Activated T-cell treated with anti-CD3 and anti-CD28 coated beads for 48 hours (primary cell): Measurements from ENCODE around the gene CDS2.

Experiments used
- DNase-seq: peaks from one replicate; pipeline ENCODE4 v3.0.0-alpha.2; 2020; ENCODE audit warnings: low read depth

The CDS2 gene

DNA sequence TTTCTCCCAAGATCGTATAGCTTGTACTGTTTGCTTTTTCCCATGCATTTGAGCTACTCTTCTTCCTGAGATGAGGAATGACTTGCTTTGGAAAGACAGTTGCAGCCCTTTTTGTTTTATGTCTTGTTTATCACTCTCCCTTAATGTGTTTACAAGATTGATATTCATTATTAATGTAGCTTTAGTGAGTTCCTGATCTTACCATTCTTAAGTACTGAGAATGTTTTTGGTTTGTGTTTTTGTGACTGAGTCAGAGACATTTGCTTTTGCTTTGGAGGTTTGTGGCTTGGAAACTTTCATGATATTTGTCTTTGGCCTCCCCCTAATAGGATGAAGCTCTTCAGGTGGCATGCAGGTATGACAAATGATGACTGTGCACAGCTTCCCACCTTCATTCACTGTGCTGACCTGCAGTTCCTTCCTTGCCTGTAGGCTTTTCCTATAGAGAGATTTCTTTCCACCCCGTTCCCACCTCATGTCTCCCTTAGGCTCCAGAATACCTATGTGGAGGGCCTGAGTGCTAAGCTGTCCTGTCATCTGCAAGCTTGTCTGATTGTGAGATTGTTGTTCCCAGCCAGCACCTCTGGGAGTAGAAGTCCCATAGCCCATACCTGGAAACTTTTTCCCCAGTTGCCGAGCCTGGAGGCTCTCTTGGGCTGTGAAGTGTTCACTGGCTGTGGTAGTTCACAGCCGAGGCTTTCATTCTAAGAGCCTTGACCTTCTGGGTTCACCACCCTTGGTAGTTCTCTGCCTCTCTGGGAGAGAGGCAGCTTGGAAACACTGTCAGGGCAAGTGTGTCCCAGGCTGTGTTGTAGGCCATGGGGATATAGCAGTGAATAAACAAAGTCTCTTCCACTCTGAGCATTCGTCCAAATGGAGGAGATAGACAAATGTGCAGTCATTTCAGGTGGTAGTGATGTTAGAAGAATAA lies 27.1 kb downstream of the CDS2 start:
- DNase-seq, result no peak

DNA sequence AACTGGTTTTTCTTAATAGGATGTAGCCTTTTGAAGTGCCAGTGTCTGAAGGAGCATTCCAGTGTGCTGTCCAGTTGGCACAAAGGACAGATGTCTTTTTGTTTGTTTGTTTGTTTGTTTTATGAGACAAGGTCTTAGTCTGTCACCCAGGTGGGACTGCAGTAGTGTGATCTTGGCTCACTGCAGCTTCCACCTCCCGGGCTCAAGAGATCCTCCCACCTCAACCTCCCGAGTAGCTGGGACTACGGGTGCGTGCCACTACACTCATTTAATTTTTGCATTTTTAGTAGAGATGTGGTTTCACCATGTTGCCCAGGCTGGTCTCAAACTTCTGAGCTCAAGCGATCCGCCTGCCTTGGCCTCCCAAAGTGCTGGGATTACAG lies 27.7 kb downstream of the CDS2 start:
- no peak for DNase-seq

DNA sequence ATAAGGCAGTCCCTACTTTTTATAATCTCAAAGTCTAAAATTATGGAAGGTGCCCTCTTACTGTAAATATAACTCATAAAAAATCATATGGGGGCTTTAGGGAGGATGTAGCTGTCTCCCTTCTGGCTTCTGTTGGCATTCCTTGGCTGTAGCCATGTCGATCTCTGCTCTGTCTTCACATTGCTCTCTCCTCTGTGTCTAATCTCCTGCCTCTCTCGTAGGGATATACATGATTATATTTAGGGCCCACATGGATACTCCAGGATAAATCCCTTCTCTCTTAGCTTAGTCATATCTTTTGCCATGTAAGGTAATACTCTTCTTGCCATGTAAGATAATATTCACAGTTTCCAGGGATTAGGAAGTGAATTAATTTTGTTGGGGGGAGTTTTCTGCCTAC lies 28.6 kb downstream of the CDS2 start:
- no peak for DNase-seq

DNA sequence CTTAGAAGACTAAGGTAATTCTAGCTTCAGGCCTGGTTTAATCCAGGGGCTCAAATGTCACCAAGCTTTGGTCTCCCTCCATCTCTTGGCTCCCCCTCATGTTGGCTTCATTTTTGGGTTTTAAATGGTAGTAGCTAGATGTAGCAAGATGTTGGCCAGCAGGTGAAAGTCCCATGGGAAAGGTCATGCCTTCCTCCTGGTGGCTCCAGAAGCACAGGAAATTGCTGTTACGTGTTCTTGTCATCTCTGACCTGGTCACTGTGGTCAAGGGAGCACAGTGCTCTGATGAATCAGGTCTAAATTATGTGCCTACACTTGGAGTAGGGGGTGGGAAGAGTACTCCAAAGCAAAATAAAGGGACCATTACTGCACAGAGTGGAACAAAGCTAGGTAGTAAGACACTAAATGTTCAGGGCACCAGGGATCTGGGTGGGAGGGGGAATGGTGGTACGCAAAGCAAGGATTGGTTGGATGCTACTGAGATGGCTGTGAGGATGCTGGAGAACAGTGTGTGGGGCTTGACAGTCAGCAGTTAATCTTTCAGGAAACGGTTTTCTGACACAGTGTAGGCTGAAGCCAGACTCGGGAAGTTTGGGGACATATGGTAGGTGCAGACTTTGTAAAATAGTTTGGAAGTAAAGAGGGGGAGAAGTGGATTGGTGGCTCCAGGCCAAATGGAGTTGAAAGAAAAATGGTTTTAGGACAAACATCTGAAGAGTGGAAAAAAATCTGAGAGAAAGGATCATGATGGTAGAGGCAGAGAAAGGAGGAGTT lies 30.1 kb downstream of the CDS2 start:
- no peak for DNase-seq

DNA sequence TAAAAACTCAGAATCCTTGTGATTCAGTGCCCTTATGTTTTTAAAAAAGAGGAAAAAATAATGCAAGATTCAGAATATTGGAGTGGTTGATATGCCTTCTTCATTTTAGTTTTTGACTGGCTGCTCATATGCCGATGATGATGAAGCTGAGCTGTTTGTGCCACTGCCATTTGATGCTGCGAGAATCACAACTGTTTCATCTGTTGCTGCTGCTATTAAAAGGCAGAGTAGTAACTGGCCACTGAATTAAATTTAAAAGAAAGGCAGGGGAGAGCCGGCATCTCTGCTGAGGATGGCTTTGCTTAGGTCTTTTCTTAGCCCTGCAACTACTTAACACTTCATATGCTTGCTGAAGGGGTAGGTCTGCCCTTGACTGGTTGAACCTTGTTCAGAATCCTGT lies 33.1 kb downstream of the CDS2 start:
- DNase-seq, result no peak

DNA sequence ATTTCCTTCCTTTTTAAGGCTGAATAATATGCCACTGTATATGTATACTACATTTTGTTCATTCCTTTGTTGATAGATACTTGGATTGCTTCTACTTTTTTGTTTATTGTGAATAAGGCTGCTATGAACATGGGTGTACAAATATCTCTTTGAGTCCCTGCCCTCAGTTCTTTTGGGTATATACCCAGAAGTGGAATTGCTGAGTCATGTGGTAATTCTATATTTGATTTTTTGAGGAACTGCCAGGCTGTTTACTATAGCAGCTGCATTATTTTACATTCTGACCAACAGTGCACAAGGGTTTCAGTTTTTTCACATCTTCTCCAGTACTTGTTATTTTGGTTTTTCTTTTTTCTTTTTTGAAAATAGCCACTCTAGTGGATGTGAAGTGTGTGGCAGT lies 34.1 kb downstream of the CDS2 start:
- no peak for DNase-seq

DNA sequence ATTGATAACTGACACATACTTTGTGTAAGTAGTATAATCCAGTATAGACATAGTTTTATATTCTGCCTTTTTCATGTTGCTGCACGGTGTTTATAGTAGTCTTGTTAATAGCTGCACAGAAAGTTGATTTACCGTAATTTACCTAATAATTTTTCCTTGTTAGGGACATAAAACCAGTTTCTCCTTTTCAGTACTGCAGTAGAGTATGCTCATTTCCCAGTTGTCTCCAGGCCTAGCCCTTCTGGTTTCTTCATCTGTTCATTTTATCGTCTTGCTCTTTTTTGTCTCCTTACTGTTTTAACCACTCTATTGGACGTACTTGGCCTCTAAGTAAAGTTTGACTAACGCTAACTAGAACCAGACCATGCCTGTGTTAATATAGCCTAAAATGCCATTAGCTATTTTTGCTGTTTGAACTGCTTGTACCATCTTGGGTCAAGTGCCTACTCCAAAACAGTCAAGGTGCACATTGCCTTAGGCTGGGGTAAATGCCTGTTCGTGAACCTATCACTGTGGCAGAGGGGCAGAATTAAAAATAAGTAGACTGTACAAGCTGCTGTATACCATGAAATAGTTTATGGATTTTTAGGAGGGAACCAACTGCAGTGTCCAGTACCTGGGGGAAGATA lies 34.8 kb downstream of the CDS2 start:
- no peak for DNase-seq

DNA sequence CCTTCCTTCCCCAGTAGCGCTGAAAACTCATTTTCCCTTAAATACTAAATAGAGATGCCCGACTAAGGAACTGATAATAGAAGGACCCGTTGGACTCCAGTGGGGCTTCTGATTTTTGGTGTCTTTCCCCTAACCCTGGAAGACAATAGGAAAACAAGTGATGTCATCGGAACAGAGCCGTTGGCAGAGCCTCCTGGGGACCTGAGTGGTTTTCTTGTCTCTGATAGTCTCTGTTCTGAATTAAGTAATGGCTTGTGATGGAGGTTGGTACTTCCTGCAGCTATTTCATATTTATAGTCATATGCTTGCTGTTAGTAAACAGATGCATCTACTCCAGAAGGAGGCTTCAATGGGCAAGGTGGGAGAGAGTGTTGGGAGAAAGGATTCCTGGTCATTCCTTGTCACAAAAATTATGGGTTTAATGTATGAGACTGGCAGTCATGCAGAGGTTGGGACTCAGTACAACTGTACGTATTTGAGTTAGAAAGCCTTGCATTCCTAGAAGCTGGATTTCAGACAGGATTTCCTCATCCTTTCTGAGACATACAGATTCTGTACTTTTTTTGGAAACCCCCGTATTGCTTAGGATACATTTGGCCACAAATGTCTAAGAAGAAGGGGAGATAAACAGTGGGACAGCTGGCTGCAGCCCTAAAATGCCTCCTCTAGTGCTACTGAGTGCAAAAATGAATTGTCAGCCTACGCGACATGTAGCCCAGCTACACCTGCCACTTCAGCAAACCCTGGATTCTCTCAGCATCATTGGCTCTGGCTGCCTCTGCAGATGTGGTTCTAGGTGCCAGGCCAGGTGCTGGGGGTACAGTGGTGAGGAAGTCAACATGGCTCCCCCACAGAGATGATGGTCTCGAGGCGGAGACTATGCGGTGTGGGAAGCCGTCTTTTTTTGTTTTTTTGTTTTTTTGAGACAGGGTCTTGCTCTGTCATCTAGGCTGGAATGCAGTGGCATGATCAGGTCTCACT lies 38.1 kb downstream of the CDS2 start:
- DNase-seq, result no peak

DNA sequence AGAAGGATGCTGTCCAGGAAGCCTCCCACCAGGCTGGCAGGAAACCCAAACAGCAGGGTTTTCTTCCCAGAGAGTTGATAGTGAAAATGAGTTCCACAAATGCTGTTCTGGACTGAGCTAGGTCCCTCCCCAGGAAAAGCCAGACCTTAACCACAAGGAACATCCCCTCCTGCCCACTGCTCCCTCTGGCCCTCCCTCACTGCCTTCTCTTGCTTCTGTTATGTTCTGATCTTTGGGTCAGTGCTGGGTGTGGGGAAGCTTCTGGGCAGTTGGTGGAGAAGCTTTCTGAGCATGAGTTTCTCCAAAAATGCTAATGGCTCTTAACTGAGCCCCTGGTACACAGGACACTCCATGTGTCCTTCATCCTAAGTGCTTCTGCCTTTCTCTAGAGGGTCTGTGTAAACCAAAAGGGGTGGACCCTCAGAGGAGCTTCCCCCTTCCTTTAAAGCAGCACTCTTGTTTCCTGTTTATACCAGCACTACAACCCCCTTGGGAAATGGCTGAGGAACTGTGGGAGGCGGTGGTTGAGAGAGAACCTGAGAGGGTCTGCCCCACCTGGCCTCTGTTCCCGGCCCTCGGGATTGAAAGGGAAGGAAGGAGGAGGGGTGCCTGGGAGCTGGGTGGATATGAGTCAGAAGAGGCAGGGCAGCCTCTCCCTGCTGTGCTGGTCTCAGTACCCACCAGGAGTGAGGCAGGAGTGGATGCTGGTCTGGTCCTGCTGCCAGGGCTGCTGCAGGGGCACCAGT lies 42.0 kb downstream of the CDS2 start:
- DNase-seq, result no peak

DNA sequence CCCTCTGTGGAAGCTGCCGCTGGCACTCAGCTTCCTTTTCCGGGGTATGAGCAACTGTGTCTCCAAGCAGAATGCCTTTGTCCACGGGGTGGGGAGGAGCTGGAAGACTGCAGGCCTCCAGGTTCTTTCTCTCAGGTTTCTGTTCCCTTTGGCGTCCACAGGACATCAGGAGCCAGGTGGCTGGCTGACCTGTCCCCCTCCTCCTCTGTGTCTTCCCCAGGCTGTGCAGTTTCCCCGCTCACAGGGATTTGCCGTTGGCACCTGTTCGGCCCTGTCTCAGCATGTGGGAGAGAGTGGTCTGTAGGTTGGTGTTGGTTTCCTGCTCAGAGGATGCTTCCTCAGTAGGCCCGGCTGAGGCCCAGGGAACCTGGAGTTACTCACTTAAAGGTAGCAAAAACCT lies 43.5 kb downstream of the CDS2 start:
- DNase-seq, result no peak

DNA sequence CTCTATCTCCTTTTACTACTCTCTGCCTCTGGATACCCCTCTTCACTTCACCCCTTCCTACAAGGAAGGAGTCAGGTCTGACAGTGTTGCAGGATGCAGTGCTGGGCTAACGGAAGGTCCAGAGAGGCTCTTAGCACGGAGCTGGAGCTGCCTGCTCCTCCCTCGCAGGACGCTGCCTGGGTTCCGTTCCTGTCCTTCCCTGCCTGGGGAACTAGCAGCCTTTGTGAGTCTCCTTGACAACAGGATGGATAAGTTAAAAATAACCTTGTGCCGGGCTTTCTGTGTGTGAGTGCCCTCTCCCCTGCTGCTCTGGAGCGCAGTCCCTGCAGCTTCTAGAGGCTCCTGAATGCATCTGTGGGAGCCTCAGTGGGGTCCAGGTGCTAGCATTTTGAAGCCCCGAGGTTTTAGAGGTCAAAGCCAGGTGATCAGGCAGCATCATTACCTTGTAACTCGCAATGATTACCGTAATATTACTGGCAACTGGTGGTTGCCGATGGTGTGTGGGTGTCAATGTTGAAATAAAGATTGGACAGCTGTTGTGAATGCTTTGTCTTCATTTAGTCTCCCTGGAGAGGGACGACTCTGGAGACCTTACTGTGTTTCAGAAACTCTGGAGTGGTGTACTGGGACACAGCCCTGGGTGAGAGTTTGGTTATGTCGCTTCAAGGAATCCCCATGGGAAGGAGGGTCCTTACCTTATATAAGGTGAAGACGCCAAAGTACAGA lies 44.4 kb downstream of the CDS2 start:
- no peak for DNase-seq

DNA sequence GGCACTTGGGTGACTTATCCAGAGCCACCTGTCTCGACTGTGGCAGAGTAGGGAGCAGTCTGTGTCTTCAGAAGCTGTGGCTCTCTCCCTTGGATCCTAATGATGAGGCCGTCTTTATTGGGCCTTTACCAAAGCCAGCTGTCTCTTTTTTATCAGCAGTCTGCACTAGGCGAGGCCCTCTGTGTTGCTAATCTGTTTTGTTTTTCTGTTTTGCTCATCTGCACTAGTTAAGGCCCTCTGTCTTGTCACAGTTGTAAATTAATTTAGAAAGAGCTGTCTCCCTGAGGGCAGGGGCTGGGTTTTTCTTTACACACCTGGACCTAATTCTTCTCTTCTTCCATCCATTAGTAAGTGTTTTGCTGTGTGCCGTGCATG lies 45.0 kb downstream of the CDS2 start:
- no peak for DNase-seq

DNA sequence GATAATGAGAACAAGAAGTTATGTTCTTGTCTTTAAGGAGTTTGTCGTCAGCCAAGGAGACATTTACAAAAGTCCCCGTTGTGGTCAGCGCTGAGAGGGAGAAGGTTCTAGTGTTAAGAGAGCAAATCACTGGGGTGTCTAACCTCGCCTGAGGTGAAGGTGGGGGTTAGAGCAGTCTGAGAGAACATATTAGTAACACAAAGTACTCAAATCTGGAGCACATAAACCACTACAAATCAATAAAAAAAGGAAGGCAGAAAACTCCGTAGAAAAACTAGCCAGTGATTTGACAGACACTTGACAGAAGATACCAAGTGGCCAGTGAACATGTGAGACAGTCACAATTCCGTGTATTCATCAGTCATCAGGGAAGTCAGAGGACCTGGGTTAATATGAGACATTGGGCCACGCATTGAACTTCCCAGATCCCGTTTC lies 45.4 kb downstream of the CDS2 start:
- no peak for DNase-seq

DNA sequence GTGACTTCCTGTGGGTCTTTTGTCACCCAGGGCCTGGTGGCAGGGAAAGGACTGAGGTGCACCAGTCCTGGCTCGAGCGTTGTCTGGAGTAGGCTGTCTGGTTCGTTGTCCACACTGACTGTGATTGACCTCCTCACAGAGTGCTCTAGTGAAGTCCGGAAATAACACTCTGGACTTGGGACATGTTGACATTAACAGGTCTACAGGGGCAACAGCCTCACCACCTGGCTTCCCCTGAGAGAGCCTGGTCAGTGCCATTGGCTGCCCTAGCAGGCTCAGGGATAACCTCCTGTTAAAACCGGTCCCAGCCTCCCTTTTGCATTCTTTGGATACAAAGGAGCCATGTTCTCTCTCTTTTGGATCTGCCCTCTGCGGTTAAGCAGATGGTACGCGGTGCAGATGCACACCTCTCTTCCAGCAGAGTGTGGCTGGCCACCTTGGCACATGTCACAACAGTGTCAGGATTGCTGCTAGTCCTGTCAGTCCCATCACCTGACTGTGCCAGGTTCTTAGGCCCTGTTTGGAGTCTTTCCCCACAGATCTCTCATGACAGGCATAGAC lies 46.2 kb downstream of the CDS2 start:
- DNase-seq, result no peak

DNA sequence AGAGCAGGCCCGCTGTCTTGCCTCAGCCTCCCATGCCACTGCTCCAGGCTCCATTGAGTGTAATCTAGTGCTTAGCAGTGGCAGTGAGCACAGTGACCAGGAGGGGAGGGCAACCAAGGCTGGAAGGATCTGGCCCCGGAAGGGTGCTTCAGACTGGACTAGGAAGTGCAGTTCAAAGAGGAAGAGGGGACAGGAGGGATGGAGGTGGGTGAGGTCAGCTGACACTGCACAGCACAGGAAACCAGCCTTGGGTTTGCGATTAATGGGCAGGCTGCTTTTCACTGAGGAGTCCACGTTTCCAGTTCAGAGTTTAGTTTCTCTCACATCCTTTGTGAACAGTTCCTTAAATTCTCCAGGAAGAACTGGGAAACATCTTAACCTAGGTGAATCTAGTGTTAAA lies 46.9 kb downstream of the CDS2 start:
- DNase-seq, result no peak

DNA sequence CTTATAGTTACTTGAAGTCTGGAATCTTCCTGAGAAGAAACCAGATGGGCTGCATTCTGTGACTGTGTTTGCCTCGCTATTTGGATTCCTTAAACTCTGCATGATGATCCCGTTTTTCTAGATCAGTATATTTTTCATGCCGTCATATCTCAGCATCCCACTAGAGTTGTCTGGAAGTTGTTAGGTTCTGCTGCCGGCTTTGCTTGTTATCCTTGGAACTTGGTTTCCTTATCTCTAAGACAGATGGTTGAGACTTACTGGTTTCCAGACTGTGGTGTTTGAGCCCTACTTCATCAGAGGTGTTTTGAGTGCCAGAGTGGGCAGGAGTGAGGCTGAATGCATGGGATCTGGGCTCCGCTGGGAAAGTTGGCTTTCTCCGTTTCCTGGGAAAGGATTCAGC lies 50.3 kb downstream of the CDS2 start:
- no peak for DNase-seq

DNA sequence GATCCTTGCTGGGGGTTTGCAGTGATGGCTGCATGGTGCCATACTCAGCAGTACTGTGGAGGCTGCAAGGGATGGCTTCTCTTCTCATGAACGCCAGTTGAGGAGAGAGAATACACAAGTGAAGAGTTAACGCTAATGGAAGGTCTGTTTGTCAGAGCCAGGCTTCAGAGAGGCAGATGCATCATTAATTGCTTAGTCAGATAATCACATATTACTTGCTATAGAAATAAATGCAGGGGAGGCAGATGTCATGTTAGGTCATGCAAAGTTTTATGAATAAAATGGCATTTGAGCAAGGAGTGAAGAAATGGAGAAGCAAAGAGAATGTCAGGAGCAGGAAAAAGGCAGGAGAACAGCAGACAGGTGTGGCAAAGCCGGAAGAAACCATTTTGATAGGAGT lies 51.2 kb downstream of the CDS2 start:
- DNase-seq, result no peak

DNA sequence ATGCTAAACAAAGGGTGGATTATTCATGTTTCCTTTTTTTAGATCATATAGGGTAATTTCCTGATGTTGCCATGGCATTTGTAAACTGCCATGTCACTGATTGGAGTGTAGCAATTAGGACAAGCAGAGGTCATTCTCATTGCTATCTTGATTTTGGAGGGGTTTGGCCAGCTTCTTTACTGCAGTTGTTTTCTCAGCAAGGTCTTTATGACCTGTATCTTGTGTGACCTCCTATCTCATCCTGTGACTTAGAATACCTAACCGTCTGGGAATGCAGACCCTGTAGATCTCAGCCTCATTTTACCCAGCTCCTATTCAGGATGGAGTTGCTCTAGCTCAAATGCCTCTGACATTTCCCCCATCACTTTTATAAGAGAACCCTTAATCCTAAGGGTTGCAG lies 53.6 kb downstream of the CDS2 start:
- DNase-seq, result no peak

DNA sequence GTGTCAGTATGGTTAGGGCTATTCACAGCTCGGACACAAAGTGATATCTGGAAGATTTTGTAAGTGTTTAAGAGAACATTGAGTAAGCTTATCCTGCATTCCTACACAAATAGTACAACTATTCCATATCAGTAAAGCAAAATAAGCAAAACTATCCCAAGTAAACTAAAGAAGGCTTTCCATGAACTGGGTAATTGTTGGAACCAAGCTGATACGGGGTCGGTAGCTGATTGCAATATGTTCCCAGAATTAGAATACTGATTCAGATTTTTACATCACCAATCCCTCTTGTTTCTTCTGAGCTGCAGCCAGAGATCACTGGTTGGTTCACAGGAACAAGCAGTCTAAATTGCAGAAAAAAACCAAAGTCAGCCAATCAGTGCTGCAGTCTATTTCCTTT lies 54.1 kb downstream of the CDS2 start:
- no peak for DNase-seq

DNA sequence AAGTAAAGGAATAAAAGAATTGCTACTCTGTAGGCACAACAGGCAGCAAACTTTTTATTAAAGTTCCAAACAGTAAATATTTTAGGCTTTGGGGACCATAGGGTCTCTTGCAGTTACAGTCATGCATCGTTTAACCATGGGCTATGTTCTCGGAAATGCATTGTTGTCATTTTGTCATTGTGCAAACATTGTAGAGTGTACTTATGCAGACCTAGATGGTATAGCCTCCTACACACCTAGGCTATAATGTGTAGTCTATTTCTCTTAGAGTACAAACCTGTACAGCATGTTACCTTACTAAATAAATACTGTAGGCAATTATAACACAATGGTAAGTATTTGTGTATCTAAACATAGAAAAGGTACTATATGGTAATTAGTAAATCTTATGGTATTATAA lies 54.7 kb downstream of the CDS2 start:
- DNase-seq, result no peak
